RWPE2 (cell line): Measurements from ENCODE around the gene DNAJB2.
A peak's percentile ranks its signal among the peaks of the same experiment; 100 is the strongest.

Experiments
- ATAC-seq: fragments of 200-7000 bp; cut with Tn5 transposase; 3 replicates; pipeline ENCODE4 v1.9.1; 2021; ENCODE audit warnings: low read depth
- DNase-seq: peaks from one replicate; pipeline ENCODE4 v3.0.0-alpha.2; 2020; ENCODE audit warnings: low spot score
- H3K27ac ChIP-seq: fragments of 450-650 bp; 2 replicates; pipeline ENCODE4 v1.5.1; 2017; ENCODE audit warnings: mild to moderate bottlenecking; ENCODE audit not compliant: poor library complexity, severe bottlenecking
- H3K27me3 ChIP-seq: fragments of 250-450 bp; sonication (Bioruptor Pico); 2 replicates; pipeline ENCODE4 v1.5.1; 2021; ENCODE audit warnings: mild to moderate bottlenecking, moderate library complexity; ENCODE audit not compliant: insufficient read depth, poor library complexity, severe bottlenecking
- H3K36me3 ChIP-seq: fragments of 250-450 bp; sonication (Bioruptor Pico); 2 replicates; pipeline ENCODE4 v1.5.1; 2020; ENCODE audit warnings: low read depth, mild to moderate bottlenecking, moderate library complexity
- H3K4me1 ChIP-seq: fragments of 250-450 bp; sonication (Bioruptor Pico); 2 replicates; pipeline ENCODE4 v1.5.1; 2021; ENCODE audit warnings: mild to moderate bottlenecking, moderate library complexity; ENCODE audit not compliant: insufficient read depth, poor library complexity, severe bottlenecking
- H3K4me3 ChIP-seq: fragments of 250-450 bp; sonication (Bioruptor Pico); 2 replicates; pipeline ENCODE4 v1.5.1; 2021; ENCODE audit warnings: mild to moderate bottlenecking, moderate library complexity; ENCODE audit not compliant: severe bottlenecking
- H3K9me3 ChIP-seq: fragments of 250-450 bp; sonication (Bioruptor Pico); 2 replicates; pipeline ENCODE4 v1.5.1; 2021; ENCODE audit warnings: mild to moderate bottlenecking, moderate library complexity; ENCODE audit not compliant: severe bottlenecking
- CTCF ChIP-seq: fragments of 450-650 bp; IDR thresholded peaks from one replicate; pipeline ENCODE4 v1.5.1; 2017; ENCODE audit warnings: mild to moderate bottlenecking, moderate library complexity; ENCODE audit not compliant: poor library complexity, severe bottlenecking

Gene DNAJB2

GRCh38 chr2:219248845-219249202 lies 30.3 kb upstream of the DNAJB2 start:
- no peak for DNase-seq
- H3K36me3 ChIP-seq = peaks cover 48% of the 10 kb centered on the region
- H3K4me1 ChIP-seq = peaks cover 47% of the 10 kb centered on the region

GRCh38 chr2:219249203-219249980 lies 29.8 kb upstream of the DNAJB2 start:
- peak; percentile 91 for DNase-seq
- Histone ChIP-seq H3K36me3 (peaks cover 48% of the 10 kb centered on the region), H3K27me3 (no peaks in the 10 kb centered on the region), H3K9me3 (no peaks in the 10 kb centered on the region), H3K27ac (peak overlapping the region; percentile 97), H3K4me3 (no peak overlapping the region), H3K4me1 (peaks cover 47% of the 10 kb centered on the region)
- TF ChIP-seq CTCF = peak; percentile 5
- peak; percentile 73 for ATAC-seq

More at GRCh38 chr2:219248845-219249202, 30.3 kb upstream of the DNAJB2 start:
- no peaks in the 10 kb centered on the region for H3K27me3 ChIP-seq
- no peak for TF ChIP-seq CTCF
- no peaks in the 10 kb centered on the region for H3K9me3 ChIP-seq
- H3K4me3 ChIP-seq = no peak overlapping the region
- H3K27ac ChIP-seq = peak overlapping the region; percentile 97
- no peak for ATAC-seq

GRCh38 chr2:219250049-219250781 lies 29.0 kb upstream of the DNAJB2 start:
- DNase-seq (no peak), ATAC-seq (no peak)
- Histone ChIP-seq H3K36me3 (peaks cover 48% of the 10 kb centered on the region), H3K4me1 (peaks cover 43% of the 10 kb centered on the region), H3K9me3 (no peaks in the 10 kb centered on the region), H3K27ac (peak overlapping the region; percentile 97), H3K4me3 (no peak overlapping the region), H3K27me3 (no peaks in the 10 kb centered on the region)
- TF ChIP-seq CTCF = no peak

- peak overlapping the region; percentile 97 for H3K27ac ChIP-seq
- peaks cover 44% of the 10 kb centered on the region for H3K36me3 ChIP-seq
- H3K27me3 ChIP-seq = no peaks in the 10 kb centered on the region
- H3K4me3 ChIP-seq = peak overlapping the region; percentile 67
- no peaks in the 10 kb centered on the region for H3K9me3 ChIP-seq
- TF ChIP-seq CTCF = no peak
- peaks cover 43% of the 10 kb centered on the region for H3K4me1 ChIP-seq
- DNase-seq (no peak), ATAC-seq (no peak)
Observed at GRCh38 chr2:219251656-219252055, 27.5 kb upstream of the DNAJB2 start.
